GM12891 (cell line): Measurements from ENCODE around the gene STIMATE.

Experiments used
- POLR2A ChIP-seq: IDR thresholded peaks from 2 replicates; pipeline ENCODE4 v1.6.1; 2011; ENCODE audit warnings: low read depth, low read length, control low read depth
- POLR2AphosphoS5 ChIP-seq: IDR thresholded peaks from 2 replicates; pipeline ENCODE4 v1.6.1; 2011; ENCODE audit warnings: low read depth, low read length, control low read depth

GRCh38 chr3:52926554-52926953 lies 29.2 kb upstream of the STIMATE start:
- TF ChIP-seq POLR2A: no peak
- no peak for TF ChIP-seq POLR2AphosphoS5
